Hepatocyte (in vitro differentiated cells): Measurements from ENCODE around the gene KIF25.

Experiments
- EZH2 ChIP-seq: fragments of 200-600 bp; sonication (generic); IDR thresholded peaks from 2 replicates; pipeline ENCODE4 v1.6.1; 2016; ENCODE audit warnings: antibody characterized with exemption, mild to moderate bottlenecking, borderline replicate concordance
- TF ChIP-seq, protein P1 (sequence below): fragments of 200-600 bp; sonication (generic); IDR thresholded peaks from 2 replicates; pipeline ENCODE4 v1.5.1; 2016; ENCODE audit warnings: antibody characterized with exemption, mild to moderate bottlenecking; ENCODE audit not compliant: poor library complexity

DNA sequence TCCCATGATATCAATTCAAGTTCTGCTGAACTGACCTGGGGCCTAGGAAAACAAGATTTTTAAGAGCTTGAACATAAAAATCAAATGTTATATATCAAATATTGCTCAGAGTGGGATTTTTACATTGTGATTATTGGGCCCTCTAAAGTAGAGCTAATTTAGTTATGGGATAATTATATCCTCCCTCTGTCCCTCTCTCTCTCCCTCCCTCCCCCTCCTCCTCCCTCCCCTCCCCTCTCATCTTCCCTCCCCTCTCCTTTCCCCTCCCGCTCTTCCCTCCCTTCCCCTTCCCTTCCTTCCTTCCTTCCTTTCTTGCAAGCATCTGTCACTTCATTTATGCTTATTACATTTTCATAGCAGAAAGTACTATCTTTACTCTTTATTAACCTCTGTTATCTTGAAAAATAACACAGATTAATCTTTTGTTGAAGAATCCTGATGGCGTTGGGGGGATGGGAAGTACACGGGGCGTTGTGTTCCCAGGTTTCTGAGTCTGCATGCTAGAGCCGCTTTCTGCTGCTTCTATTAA, 32.8 kb downstream of the KIF25 start:
- TF ChIP-seq, protein P1, sequence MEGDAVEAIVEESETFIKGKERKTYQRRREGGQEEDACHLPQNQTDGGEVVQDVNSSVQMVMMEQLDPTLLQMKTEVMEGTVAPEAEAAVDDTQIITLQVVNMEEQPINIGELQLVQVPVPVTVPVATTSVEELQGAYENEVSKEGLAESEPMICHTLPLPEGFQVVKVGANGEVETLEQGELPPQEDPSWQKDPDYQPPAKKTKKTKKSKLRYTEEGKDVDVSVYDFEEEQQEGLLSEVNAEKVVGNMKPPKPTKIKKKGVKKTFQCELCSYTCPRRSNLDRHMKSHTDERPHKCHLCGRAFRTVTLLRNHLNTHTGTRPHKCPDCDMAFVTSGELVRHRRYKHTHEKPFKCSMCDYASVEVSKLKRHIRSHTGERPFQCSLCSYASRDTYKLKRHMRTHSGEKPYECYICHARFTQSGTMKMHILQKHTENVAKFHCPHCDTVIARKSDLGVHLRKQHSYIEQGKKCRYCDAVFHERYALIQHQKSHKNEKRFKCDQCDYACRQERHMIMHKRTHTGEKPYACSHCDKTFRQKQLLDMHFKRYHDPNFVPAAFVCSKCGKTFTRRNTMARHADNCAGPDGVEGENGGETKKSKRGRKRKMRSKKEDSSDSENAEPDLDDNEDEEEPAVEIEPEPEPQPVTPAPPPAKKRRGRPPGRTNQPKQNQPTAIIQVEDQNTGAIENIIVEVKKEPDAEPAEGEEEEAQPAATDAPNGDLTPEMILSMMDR: no peak
- TF ChIP-seq EZH2: no peak
